ENCODE data around the gene OSBPL10. TPM values are rescaled to one million over a fixed set of nuclear protein-coding genes. Genes with fewer than 3 reads are reported as not detected.

The OSBPL10 gene
- total and polyA plus RNA-seq, 2 of the 4 experiments (the other 2 are of a cell fraction), result 9.5 to 10.1 TPM

DNA sequence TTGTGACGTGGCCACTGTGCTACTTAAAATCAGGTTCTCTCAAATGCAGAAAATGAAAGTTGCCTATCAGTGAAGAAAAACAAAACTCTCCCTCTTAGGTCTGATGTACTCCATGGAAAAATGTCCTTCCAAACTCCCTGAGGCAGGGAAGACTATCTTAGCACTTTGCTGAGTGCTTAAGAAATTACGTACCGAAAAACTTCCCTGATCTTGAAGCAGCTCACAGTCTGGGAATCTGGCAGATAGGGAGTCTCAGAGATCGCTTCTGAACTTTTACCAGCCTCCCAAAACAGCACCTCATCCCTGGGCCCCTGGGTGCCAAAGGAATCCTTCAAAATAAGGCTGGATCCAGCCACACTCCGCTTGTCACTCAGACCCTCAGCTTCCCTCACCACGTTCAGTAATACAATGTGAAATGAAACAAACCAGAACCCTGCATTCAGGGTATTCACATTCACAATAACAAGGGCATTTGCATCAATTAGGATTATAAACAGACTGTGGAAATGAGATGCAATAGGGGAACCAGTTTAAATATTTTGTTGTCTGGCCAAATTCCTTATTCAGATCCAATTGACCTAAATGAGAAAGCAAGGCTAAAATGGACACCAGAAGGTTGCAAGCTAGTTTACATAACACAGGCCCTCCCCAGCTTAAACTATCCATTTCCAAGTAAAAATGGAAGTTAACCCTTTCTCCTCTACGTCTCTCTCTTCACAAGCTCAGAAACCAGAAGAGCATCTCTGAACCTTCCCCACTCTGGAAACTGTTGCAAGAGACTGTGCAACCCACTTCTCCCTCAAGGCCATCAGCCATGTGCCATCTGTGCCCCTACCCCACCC lies 20.9 kb downstream of the OSBPL10 start:
- dilution Hi-C loops (cut with HindIII; ENCODE audit: low sequenced_read_pairs, unreplicated experiment) (no loop called here), intact Hi-C loops (cut with micrococcal nuclease) (loop anchor here (5.0 kb wide), 1 partner anchor 33 kb away; no protein-coding TSS in a partner anchor), in situ Hi-C loops (cut with MboI; ENCODE audit: low sequenced_read_pairs) (no loop called here)
- Histone ChIP-seq H3K4me2 (ENCODE audit: low read depth, low read length) (peak overlapping the region; percentile 98), H3K23ac (ENCODE audit: low read depth, low read length) (peak overlapping the region; percentile 62; the same call in 1 of the 2 replicates), H3K4ac (ENCODE audit: low read depth, low read length) (peak overlapping the region; percentile 87), H2BK15ac (ENCODE audit: low read depth, low read length) (peak overlapping the region; percentile 13; the same call in 1 of the 3 replicates), H3K4me1 (ENCODE audit: control insufficient read depth, insufficient read depth, low read length) (peaks cover 8% of the 10 kb centered on the region), H3K14ac (replicated peaks; ENCODE audit: low read depth, low read length) (peak overlapping the region; percentile 90), H3K9me1 (ENCODE audit: insufficient read depth, low read length) (no peaks in the 10 kb centered on the region; the same call in none of the 2 replicates), H3K27me3 (ENCODE audit: control insufficient read depth, insufficient read depth, low read length) (no peaks in the 10 kb centered on the region), H3K36me3 (ENCODE audit: control insufficient read depth, insufficient read depth, low read length) (no peaks in the 10 kb centered on the region), H3K56ac (ENCODE audit: extremely low read depth, insufficient read depth, low read length) (peak overlapping the region; percentile 69), H3K27ac (ENCODE audit: insufficient read depth, low read length) (peak overlapping the region; percentile 96), H4K20me1 (ENCODE audit: insufficient read depth, low read length) (no peaks in the 10 kb centered on the region), H2BK5ac (ENCODE audit: low read depth, low read length, poor library complexity, severe bottlenecking) (peak overlapping the region; percentile 28), H3K4me3 (ENCODE audit: insufficient read depth, low read depth, low read length) (peak overlapping the region; percentile 37), H2AFZ (replicated peaks; ENCODE audit: low read length, poor library complexity) (peak overlapping the region; percentile 86), H4K5ac (ENCODE audit: low read depth, low read length) (peak overlapping the region; percentile 71), H3K18ac (ENCODE audit: low read depth, low read length) (peak overlapping the region; percentile 91), H4K91ac (ENCODE audit: insufficient read depth, low read depth, low read length) (peak overlapping the region; percentile 74), H2BK20ac (ENCODE audit: low read depth, low read length) (peak overlapping the region; percentile 76), H3K9ac (ENCODE audit: low read depth, low read length) (peak overlapping the region; percentile 87), H3K9me3 (ENCODE audit: control insufficient read depth, insufficient read depth, low read length) (peaks cover 6% of the 10 kb centered on the region), H3K79me1 (ENCODE audit: low read depth in 1 of 2, low read length in 2 of 2) (peaks cover 9 to 14% of the 10 kb centered on the region in 2 experiments), H4K8ac (ENCODE audit: low read depth in 2 of 2, low read length in 2 of 2) (peak overlapping the region; percentile 58 to 75), H2AK5ac (ENCODE audit: low read depth, low read length) (peak overlapping the region; percentile 77), H2BK120ac (ENCODE audit: low read depth, low read length) (peak overlapping the region; percentile 88), H2AK9ac (replicated peaks; ENCODE audit: low read depth, low read length, poor library complexity) (no peak overlapping the region)
- TF ChIP-seq FOS (IDR thresholded peaks at IDR 0.05; ENCODE audit: low read depth, low read length) (no peak), MAZ (IDR thresholded peaks at IDR 0.05; ENCODE audit: borderline replicate concordance, low read depth, low read length) (no peak), NFE2L2 (IDR thresholded peaks at IDR 0.05; ENCODE audit: low read depth, low read length) (no peak), MXI1 (IDR thresholded peaks at IDR 0.05; ENCODE audit: borderline replicate concordance, low read depth, low read length) (no peak), RAD21 (IDR thresholded peaks at IDR 0.05; ENCODE audit: low read length) (no peak), CEBPB (IDR thresholded peaks at IDR 0.05; ENCODE audit: low read depth, low read length) (no peak)
- TF ChIP-seq, protein P1, sequence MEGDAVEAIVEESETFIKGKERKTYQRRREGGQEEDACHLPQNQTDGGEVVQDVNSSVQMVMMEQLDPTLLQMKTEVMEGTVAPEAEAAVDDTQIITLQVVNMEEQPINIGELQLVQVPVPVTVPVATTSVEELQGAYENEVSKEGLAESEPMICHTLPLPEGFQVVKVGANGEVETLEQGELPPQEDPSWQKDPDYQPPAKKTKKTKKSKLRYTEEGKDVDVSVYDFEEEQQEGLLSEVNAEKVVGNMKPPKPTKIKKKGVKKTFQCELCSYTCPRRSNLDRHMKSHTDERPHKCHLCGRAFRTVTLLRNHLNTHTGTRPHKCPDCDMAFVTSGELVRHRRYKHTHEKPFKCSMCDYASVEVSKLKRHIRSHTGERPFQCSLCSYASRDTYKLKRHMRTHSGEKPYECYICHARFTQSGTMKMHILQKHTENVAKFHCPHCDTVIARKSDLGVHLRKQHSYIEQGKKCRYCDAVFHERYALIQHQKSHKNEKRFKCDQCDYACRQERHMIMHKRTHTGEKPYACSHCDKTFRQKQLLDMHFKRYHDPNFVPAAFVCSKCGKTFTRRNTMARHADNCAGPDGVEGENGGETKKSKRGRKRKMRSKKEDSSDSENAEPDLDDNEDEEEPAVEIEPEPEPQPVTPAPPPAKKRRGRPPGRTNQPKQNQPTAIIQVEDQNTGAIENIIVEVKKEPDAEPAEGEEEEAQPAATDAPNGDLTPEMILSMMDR (conservative IDR thresholded peaks at IDR 0.05; ENCODE audit: low read depth, low read length), result no peak
- ChIA-PET CTCF (interaction anchor here (0.6 to 1.5 kb wide), 2 partner anchors 9 to 23 kb away, joined by 3 to 4 read pairs; no protein-coding TSS in a partner anchor), POLR2A (ENCODE audit: unreplicated experiment) (interaction anchor here (0.5 kb wide), 1 partner anchor 11 kb away, joined by 4 read pairs; no protein-coding TSS in a partner anchor)
- ATAC-seq (ENCODE audit: low read depth) (peak; percentile 64), DNase-seq (peak; percentile 55)
- BruUV-seq (replicated peaks), result no TSS peak
- WGBS, 2 experiments (ENCODE audit: extremely low coverage in 2 of 2, insufficient read length in 1 of 2), result no CpG with 5 or more reads among the region's 7 CpGs
